ENCODE results near the gene PCSK5. TPM values are rescaled to one million over a fixed set of nuclear protein-coding genes. Genes with fewer than 3 reads are reported as not detected.

PCSK5 gene
- total RNA-seq, 2 experiments from 2014 or later, result 14.4 to 15.2 TPM

DNA sequence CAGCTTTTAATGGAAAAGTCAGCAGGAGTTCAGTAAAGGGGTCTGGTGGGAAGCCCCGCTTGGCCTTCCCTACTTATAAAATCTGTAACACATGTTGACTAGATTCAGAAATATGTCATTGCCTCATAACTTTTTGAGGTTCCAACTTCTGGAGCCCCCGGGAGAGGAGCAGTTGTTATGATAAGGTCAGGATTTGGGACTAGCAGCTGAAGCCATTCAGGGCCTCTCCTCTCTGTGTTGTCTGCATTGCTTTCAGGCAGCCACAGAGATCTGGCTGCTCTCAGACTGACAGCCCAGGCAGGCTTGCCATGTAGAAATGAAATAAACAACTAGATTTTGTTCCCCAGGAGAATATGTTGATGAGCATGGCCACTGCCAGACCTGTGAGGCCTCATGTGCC is 336.7 kb downstream of the PCSK5 start:
- intact Hi-C loops (cut with DNase I, micrococcal nuclease), result no loop called here
- DNase-seq (no peak), ATAC-seq (ENCODE audit: poor library complexity) (no peak)
- TF ChIP-seq, protein P1, sequence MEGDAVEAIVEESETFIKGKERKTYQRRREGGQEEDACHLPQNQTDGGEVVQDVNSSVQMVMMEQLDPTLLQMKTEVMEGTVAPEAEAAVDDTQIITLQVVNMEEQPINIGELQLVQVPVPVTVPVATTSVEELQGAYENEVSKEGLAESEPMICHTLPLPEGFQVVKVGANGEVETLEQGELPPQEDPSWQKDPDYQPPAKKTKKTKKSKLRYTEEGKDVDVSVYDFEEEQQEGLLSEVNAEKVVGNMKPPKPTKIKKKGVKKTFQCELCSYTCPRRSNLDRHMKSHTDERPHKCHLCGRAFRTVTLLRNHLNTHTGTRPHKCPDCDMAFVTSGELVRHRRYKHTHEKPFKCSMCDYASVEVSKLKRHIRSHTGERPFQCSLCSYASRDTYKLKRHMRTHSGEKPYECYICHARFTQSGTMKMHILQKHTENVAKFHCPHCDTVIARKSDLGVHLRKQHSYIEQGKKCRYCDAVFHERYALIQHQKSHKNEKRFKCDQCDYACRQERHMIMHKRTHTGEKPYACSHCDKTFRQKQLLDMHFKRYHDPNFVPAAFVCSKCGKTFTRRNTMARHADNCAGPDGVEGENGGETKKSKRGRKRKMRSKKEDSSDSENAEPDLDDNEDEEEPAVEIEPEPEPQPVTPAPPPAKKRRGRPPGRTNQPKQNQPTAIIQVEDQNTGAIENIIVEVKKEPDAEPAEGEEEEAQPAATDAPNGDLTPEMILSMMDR (IDR thresholded peaks at IDR 0.05), result no peak
- Mint-ChIP-seq H3K36me3 (ENCODE audit: low read depth) (no peaks in the 10 kb centered on the region), H3K27me3 (no peaks in the 10 kb centered on the region), H3K4me1 (ENCODE audit: low read depth) (no peaks in the 10 kb centered on the region), H3K27ac (no peak overlapping the region), H3K4me3 (no peak overlapping the region), H3K9me3 (no peaks in the 10 kb centered on the region)
- CTCF ChIA-PET, result no interaction called here
- POLR2A ChIA-PET, result no interaction called here
- no peak overlapping the region for H3K4me3 ChIP-seq (ENCODE audit: low read length)
- no peaks in the 10 kb centered on the region for H3K36me3 ChIP-seq (ENCODE audit: insufficient read depth, low read length)
- H3K27ac ChIP-seq (ENCODE audit: low read depth in 1 of 2, low read length in 2 of 2), result no peak overlapping the region
- no peaks in the 10 kb centered on the region for H3K9me3 ChIP-seq (ENCODE audit: control insufficient read depth in 1 of 2, insufficient read depth in 1 of 2, low read length in 2 of 2)
- H3K4me1 ChIP-seq (ENCODE audit: insufficient read depth, low read length), result no peaks in the 10 kb centered on the region
- no peaks in the 10 kb centered on the region for H3K27me3 ChIP-seq (ENCODE audit: control insufficient read depth in 1 of 2, insufficient read depth in 2 of 2, low read length in 2 of 2)

DNA sequence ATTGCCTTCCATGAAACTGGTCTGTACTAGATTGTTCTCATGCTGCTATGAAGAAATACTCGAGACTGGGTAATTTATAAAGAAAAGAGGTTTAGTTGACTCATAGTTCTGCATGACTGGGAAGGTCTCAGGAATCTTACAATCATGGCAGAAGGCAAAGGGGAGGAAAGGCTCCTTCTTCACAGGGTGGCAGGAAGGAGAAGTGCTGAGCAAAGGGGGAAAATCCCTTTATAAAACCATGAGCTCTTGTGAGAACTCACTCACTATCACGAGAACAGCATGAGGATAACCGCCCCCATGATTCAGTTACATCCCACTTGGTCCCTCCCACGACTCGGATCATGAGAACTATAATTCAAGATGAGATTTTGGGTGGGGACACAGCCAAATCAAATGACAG is 340.5 kb downstream of the PCSK5 start:
- Mint-ChIP-seq H3K4me1 (ENCODE audit: low read depth) (no peaks in the 10 kb centered on the region), H3K4me3 (no peak overlapping the region), H3K36me3 (ENCODE audit: low read depth) (no peaks in the 10 kb centered on the region), H3K27ac (no peak overlapping the region), H3K27me3 (peaks cover 4% of the 10 kb centered on the region), H3K9me3 (no peaks in the 10 kb centered on the region)
- TF ChIP-seq, protein P1 (IDR thresholded peaks at IDR 0.05), result no peak
- no peaks in the 10 kb centered on the region for H3K4me1 ChIP-seq (ENCODE audit: insufficient read depth, low read length)
- H3K4me3 ChIP-seq (ENCODE audit: low read length), result no peak overlapping the region
- H3K36me3 ChIP-seq (ENCODE audit: insufficient read depth, low read length), result no peaks in the 10 kb centered on the region
- H3K9me3 ChIP-seq (ENCODE audit: control insufficient read depth in 1 of 2, insufficient read depth in 1 of 2, low read length in 2 of 2), result no peaks in the 10 kb centered on the region
- H3K27ac ChIP-seq (ENCODE audit: low read depth in 1 of 2, low read length in 2 of 2), result no peak overlapping the region
- intact Hi-C loops (cut with DNase I, micrococcal nuclease), result no loop called here
- POLR2A ChIA-PET, result no interaction called here
- no peak for DNase-seq
- ATAC-seq (ENCODE audit: poor library complexity), result no peak
- CTCF ChIA-PET, result no interaction called here
- H3K27me3 ChIP-seq (ENCODE audit: control insufficient read depth in 1 of 2, insufficient read depth in 2 of 2, low read length in 2 of 2), result no peaks in the 10 kb centered on the region

DNA sequence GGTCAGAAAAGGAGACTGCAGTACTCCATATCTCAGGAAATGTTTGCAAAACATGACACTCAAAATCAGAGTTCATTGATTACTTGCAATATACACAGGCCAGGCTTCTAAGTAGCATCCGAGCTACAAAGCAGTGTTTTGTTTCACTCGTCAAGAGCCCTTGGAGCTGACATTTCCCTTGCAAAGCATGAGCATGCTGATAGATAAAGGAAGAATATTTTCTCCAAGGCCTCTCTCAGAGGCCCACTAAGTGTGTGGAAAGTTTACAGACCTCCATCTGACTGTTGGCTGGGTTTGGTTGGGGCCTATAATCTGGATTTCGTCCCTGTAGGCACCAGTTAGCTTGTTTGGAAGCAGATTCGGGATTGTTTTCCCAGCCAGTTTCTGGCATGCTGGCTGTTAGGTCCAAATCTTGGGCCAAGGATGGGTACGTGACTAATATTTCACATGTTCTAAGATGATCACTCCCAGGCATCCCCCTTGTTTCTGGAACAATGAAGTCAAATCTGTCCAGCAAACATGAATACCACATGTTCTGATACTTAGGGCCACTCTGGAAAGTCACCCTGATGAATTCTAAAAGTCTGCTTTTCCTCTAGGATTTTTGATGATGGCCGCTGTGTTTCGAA is 342.5 kb downstream of the PCSK5 start:
- Mint-ChIP-seq H3K36me3 (ENCODE audit: low read depth) (no peaks in the 10 kb centered on the region), H3K4me3 (no peak overlapping the region), H3K9me3 (no peaks in the 10 kb centered on the region), H3K27ac (no peak overlapping the region), H3K4me1 (ENCODE audit: low read depth) (no peaks in the 10 kb centered on the region), H3K27me3 (peaks cover 4% of the 10 kb centered on the region)
- Histone ChIP-seq H3K36me3 (ENCODE audit: insufficient read depth, low read length) (no peaks in the 10 kb centered on the region), H3K4me1 (ENCODE audit: insufficient read depth, low read length) (no peaks in the 10 kb centered on the region), H3K27ac (ENCODE audit: low read depth in 1 of 2, low read length in 2 of 2) (no peak overlapping the region), H3K4me3 (ENCODE audit: low read length) (no peak overlapping the region), H3K9me3 (ENCODE audit: control insufficient read depth in 1 of 2, insufficient read depth in 1 of 2, low read length in 2 of 2) (no peaks in the 10 kb centered on the region), H3K27me3 (ENCODE audit: control insufficient read depth in 1 of 2, insufficient read depth in 2 of 2, low read length in 2 of 2) (no peaks in the 10 kb centered on the region)
- no peak for DNase-seq
- ATAC-seq (ENCODE audit: poor library complexity), result no peak
- POLR2A ChIA-PET, result no interaction called here
- CTCF ChIA-PET, result no interaction called here
- intact Hi-C loops (cut with DNase I, micrococcal nuclease), result no loop called here
- TF ChIP-seq, protein P1 (IDR thresholded peaks at IDR 0.05), result no peak

Data from CD4-positive, alpha-beta T cell (primary cell).